ENCODE data around the gene PC.

Gene PC

DNA sequence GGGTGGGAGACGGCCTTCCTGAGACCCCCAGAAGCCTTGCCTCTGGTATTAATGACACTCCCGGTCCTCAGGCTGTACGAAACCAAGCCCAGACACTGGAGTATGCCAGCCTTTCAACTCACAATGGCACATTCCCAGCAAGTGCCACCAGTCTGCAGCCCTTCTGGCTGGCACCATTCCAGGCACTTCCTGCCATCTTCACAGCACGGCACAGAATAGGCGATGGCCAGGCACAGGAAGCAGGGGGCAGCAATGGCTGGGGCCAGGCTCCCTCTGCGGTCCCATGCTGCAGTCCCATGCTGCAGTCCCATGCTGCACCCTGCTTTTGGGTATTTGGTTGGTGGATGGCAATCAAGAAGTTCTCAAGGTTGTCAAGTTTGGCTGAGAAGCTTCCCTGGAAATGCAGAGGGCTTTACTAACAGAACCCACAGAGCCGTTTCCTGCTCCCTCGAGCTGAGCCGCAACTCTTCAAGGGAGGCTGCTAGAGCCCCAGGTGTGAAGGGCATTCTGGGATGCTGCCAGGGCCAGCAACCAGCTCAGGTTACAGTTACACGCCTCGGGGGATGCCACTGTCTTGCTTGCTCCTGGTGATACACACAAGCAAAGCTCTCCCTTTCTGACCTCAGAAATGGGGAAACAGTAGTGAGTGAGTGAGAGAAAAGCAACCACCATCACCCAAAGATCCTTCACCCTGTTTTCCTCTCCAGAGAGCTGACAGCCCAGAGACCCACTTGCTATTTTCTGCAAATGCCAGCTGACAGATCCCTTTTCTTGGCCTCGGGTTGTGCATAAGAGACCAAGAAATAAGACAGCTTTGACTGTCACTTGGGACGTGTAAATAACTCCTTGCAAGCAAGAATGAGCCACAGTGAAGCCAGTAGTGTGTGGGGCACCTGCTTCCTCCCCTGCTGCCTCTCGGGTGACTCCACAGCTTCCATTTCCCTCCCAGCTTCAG is 77.4 kb downstream of the PC start:
- peak; percentile 17 for DNase-seq

- no peak for DNase-seq
Observed at GRCh38 chr11:66879999-66880398, 78.2 kb downstream of the PC start.

GRCh38 chr11:66879583-66879982 is 78.6 kb downstream of the PC start:
- no peak for DNase-seq

GRCh38 chr11:66879000-66879399 is 79.2 kb downstream of the PC start:
- no peak for DNase-seq

DNA sequence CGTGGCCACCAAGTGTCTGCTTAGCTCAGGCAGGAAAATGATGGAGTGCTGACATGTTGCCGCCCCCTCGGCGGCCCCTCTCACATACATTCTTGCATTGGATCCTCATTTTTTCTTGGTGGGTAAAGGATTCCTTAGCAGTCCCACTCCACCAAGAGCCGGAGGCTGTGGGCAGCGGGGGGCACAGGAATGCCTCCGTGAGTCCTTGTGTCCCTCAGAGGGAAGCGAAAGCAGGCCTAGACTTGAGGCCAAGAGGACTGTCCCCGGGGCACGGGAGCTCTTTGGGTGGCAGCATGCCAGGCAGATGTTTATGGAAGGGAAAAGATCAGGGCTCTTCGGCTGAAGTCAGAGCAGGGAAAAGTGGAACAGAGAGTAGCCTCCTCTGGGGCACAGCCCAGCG is 79.7 kb downstream of the PC start:
- no peak for DNase-seq

DNA sequence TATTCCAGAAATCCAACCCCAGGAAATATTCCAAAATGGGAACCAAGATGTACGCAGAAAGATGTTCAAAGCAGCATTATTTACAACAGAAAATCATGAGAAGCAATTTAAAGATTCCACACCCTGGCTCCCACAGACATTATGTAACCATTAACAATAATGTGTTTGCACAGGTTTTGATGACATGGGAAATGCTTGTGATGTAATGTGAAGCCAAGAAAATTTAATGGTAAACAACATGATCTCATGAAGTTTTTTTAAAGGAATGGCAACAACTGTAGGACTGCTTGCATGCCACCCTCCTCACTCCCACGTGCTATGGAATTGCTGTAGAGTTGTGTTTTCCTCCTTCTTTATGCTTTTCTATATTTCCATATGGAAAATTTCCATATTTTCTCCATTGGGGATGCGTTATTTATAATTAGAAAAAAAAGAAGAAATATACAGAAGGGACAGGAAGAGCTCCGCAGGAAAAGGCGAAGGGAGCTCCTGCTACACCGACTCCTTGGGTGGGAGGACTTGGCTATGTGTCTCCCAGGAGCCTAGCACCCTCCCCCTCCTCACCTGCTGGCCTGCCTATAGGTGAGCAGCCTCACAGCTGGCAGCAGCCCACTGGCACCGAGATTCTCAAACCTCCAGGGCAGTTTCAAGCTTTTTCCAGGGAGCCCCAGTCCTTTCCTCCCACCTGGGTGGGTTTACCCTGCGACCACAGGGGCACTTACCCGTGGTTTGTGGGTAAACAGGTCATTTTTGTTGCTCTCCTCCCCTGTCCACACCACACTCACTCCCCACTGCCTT is 80.4 kb downstream of the PC start:
- no peak for DNase-seq

- no peak for DNase-seq
Observed at GRCh38 chr11:66875378-66875777, 82.8 kb downstream of the PC start.

- DNase-seq: no peak
Observed at GRCh38 chr11:66874232-66874631, 84.0 kb downstream of the PC start.

GRCh38 chr11:66871521-66871901 is 86.7 kb downstream of the PC start:
- DNase-seq: no peak

DNA sequence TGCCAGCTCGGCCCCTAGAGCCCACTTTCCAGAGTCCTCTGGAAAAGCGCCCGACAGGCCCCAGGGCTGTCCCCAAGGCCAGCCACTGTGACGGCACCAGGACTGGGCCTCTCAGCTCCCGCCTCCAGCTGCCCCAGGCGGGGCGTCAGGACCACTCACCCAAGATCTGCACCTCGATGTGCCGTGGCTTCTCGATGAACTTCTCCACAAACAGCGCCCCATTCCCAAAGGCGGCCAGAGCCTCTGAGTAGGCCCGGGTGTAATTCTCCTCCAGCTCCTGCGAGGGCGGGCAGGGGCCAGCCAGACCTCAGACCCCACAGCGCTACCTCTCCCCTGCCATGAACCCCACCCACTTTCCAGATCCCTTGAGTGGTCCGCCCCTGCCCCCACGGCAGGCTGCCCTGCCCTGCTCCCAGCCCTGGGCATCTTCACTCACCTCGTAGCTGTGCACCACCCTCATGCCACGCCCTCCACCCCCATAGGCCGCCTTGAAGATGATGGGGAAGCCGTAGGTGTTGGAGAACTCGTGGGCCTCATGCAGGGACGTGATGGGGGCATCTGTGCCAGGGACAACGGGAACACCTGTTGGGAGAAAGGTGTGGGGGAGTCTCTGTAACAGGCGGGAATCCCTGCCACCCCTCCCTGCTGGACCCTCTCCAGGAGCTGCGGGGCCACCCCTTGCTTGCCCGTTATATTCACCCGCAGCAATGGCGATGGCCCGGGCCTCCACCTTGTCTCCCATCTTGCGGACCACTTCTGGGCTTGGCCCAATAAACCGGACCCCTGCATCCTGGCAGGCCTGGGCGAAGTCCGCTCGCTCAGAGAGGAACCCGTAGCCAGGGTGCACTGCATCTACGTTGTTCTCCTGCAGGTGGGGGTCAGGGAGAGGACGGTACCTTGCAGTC is 87.3 kb downstream of the PC start:
- DNase-seq: no peak

DNA sequence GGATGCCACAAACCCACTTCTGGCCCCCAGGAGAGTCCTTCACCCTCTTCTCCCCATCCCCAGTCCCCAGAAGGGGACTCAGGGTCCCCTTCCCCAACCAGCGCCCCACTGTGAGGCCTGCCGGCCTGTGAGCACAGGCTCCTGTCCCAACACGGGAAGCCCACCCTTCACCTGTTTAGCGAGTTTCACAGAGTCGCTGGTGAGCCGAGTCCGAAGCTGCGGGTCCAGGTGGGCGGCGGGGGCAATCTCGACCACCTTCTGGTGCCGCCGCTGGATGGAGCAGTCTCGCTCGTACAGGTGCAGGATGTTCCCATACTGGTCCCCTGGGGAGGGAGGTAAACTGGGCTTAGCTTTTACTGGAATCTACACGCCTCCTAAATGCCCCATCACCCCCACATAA is 88.1 kb downstream of the PC start:
- DNase-seq: no peak

- DNase-seq: no peak
Observed at GRCh38 chr11:66869567-66869870, 88.7 kb downstream of the PC start.

GRCh38 chr11:66868726-66869566 is 89.2 kb downstream of the PC start:
- peak; percentile 18 for DNase-seq

DNA sequence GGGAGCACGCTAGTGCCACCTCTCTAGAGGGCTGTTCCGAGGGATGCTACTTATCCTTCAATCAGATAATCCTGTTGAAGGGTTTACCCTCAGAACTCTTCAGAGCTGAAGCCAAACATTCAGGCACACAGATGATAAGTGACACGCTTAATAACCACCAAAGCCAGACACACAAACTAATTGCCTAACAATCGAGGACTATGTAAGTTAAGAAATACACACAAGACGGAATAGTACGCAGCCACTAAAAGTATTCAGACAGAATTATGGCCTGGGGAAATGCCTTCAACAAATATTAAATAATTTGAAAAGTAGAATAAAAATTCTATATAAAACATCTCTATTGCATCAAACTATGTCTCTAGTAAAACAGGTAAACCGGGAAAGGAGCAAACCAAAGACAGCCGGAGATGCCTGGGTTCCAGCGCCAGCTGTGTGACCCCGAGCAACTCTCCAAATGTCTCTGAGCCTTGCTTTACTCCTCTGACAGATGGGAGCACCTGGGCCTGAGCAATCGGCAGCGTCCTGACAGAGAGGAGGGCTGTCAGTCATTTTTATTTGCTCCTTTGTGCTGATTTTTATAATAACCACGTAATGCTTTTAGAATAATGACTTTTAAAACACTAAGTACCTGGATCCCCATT is 90.0 kb downstream of the PC start:
- no peak for DNase-seq

- no peak for DNase-seq
Observed at GRCh38 chr11:66867425-66868040, 90.7 kb downstream of the PC start.

GRCh38 chr11:66866511-66866986 is 91.6 kb downstream of the PC start:
- DNase-seq: no peak

- no peak for DNase-seq
Observed at GRCh38 chr11:66866007-66866406, 92.2 kb downstream of the PC start.

GRCh38 chr11:66864924-66865697 is 93.1 kb downstream of the PC start:
- DNase-seq: no peak

DNA sequence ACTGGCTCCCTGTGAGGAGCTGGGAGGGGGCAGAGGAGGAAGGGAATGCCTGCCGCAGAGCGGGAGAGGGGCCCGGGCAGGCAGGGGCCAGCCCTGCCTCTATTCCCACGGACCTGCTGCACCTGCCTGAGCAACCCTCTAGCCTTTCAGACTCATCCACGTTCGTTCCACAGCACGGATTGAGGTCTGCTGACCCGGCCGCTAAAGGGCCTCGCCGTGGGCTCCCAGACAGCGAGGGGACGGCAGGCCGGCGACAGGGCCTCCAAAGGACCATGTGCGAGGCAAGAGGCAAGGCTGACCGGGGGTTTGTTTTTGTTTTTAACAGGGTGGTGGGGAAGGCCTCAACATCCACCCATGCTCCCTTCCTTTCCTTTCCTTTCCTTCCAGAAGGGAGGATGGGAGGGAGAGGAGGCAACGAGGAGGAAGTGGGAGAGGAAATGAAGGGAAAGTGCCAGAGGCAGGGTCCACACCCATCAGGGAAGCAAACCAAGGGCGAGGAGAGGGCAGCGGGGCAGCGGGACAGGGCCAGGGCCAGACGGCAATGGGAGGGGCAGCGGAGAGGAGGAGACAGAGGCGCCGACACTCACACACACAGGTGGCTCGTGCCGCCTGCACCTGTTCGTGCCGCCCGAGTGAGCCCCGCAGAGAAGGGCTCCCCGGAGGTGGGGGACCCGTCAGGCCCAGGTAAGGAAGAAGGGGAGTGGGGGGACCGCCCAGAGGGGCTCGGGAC is 93.8 kb downstream of the PC start:
- no peak for DNase-seq

Measured in NCI-H748 treated with DMSO at 0.1 percent for 48 hours (cell line).